ENCODE measurements around the gene AATK.

The AATK gene

DNA sequence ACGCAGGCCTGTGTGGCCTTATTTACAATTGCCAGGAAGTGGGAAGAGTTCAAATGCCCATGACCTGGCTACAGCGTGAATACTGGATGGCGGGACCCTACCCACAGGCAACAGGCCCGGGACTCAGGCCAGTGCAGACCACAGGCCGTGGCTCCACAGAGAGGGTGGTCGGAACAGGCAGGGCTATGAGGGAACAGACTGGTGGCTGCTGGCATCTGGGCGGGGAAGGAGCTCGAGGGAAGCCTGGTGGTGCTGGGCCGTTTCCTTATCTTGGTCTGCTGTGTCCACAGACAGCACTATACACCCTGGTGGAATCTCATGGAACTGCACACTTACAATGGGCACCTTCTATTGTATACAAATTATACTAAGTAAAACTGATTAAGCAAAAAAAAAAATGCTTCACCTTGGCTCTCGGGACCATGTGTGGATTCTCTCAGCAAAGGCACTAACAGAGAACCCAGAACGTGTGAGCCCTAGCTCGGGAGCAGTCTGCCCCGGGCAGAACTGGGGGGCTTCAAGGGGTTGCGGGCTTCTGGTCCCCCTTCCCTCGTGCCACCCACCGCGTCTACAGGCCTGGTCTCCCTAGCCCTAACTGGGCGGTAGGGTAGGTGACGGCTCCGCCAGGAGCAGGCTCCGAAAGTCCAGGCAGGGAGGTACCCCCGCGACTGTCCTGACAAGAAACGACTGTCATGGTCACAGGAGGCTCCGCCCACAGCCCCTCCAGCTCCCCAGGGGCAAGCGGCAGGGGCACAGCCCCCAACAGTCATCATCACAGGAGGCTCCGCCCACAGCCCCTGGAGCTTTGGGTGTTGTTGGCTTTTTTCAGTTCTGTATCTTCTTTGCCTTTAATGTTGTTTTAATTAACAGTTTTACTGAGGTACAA is 34.9 kb upstream of the AATK start:
- no peaks in the 10 kb centered on the region for H3K27me3 Mint-ChIP-seq
- ATAC-seq (replicated peaks; ENCODE audit: extremely low read depth, poor library complexity, severe bottlenecking) (no peak), DNase-seq (ENCODE audit: low spot score in 2 of 2) (no peak)
- peaks cover 1% of the 10 kb centered on the region for H3K36me3 Mint-ChIP-seq (ENCODE audit: insufficient read depth)
- H3K27ac Mint-ChIP-seq (ENCODE audit: low read depth), result no peak overlapping the region
- H3K4me1 Mint-ChIP-seq, result no peaks in the 10 kb centered on the region
- H3K4me3 Mint-ChIP-seq, result no peak overlapping the region
- H3K9me3 Mint-ChIP-seq, result no peaks in the 10 kb centered on the region

DNA sequence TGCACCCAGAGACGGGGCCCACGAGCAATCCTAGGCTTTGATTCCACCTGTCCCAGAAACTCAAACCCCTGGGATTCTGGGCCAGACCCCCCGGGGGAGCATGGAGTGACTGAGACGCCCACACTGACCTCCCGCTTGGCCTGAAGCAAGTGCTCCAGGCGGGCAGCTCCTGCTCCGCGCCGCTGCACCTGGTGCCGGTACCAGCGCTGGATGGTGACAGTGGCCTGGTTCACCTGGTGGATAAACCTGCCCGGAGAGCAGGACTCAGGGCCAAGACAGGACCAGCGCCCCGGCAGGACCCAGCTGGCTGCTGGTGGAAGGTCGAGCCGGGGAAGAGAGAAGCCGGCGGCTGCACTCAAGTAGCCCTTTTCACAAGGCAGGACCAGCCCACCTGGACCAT is 34.2 kb upstream of the AATK start:
- H3K4me3 Mint-ChIP-seq, result no peak overlapping the region
- DNase-seq (ENCODE audit: low spot score in 2 of 2), result no peak
- H3K9me3 Mint-ChIP-seq, result no peaks in the 10 kb centered on the region
- peaks cover 1% of the 10 kb centered on the region for H3K36me3 Mint-ChIP-seq (ENCODE audit: insufficient read depth)
- H3K4me1 Mint-ChIP-seq, result no peaks in the 10 kb centered on the region
- no peak overlapping the region for H3K27ac Mint-ChIP-seq (ENCODE audit: low read depth)
- H3K27me3 Mint-ChIP-seq, result no peaks in the 10 kb centered on the region
- no peak for ATAC-seq (replicated peaks; ENCODE audit: extremely low read depth, poor library complexity, severe bottlenecking)

DNA sequence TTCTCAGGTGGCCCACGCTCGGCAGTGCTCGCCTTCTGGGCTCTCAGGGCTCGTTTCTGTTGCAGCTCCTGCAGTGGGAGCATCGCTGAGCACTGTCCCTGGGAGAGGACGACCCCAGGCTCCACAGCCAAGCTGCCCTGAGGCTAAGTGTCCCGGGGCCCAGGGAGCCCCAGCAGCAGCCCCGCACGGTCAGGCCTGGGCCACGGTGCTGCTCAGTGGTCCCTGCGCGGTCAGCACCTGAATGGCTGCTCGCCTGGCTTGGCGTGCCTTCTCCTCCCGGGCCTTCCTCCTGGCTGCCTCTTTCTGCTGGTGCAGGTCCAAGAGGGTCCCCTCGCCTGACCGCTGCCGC is 33.4 kb upstream of the AATK start:
- ATAC-seq (replicated peaks; ENCODE audit: extremely low read depth, poor library complexity, severe bottlenecking) (no peak), DNase-seq (ENCODE audit: low spot score in 2 of 2) (no peak)
- no peak overlapping the region for H3K27ac Mint-ChIP-seq (ENCODE audit: low read depth)
- no peak overlapping the region for H3K4me3 Mint-ChIP-seq
- no peaks in the 10 kb centered on the region for H3K9me3 Mint-ChIP-seq
- H3K4me1 Mint-ChIP-seq, result no peaks in the 10 kb centered on the region
- H3K27me3 Mint-ChIP-seq, result no peaks in the 10 kb centered on the region
- H3K36me3 Mint-ChIP-seq (ENCODE audit: insufficient read depth), result peaks cover 1% of the 10 kb centered on the region

DNA sequence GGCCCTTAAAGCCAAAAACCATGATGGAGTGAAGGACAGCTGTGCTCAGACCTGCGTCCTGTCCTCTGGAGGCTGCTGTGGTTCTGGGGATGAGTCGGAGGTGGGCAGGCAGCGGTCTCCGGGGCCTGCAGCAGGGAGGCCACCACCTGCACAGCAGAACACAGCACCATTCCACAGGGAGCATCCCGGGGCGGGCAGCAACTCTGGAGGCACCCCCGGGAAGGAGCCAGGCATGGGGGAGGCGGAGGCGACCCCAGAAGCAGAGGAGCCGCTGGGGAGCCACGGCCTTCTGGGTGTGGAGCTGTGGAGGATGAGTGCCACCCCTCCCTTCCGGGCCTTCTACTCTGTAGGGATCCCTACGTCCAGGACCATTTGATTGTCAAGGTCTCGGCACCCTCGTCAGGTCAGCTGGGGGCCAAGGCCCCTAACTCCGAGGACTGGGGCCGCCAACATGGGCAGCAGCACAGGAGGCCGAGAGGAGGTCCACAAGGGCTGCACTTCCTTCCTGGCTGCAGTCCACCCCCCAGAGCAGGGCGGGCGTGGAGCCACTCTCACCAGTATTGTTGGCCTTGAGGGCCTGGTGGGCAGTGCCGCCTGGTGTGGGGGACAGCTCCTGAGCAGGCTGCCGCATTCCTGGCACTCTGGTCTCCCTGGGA is 32.9 kb upstream of the AATK start:
- ATAC-seq (replicated peaks; ENCODE audit: extremely low read depth, poor library complexity, severe bottlenecking) (no peak), DNase-seq (ENCODE audit: low spot score in 2 of 2) (no peak)
- Mint-ChIP-seq H3K36me3 (ENCODE audit: insufficient read depth) (peaks cover 1% of the 10 kb centered on the region), H3K27me3 (no peaks in the 10 kb centered on the region), H3K4me3 (no peak overlapping the region), H3K9me3 (no peaks in the 10 kb centered on the region), H3K4me1 (no peaks in the 10 kb centered on the region), H3K27ac (ENCODE audit: low read depth) (no peak overlapping the region)

DNA sequence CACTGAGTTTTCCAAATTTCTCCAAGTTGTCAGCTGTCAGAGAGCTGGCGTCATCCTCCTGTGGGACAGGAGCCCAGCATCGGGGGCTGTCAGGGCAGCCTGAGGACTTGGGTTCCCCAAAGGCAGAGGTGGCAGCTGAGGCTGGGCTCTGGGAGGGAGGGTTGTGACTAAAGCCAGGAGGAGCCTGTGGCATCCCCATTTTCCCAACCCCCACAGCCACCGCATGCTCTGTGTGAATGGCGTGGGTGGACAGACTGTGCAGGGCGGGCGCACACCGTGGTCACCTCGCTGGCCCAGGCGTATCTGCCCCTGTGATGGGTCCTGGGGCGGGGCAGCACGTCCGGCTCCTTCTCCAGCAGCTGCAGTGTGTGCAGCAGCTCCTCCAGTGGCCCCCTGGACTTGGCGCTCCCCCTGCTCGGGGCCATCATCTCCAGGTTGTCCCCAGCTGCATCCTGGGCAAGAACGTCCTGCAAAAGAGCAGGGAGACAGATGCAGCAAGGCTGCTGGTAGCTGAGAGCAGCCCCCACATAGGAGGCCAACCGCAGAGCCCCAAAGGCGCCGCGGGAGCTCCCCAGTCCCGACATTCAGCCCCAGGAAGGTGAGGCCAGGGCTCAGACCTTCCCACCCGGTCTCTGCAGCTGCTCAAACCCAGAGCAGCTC is 31.9 kb upstream of the AATK start:
- Mint-ChIP-seq H3K9me3 (no peaks in the 10 kb centered on the region), H3K27ac (ENCODE audit: low read depth) (no peak overlapping the region), H3K4me1 (no peaks in the 10 kb centered on the region), H3K27me3 (no peaks in the 10 kb centered on the region), H3K36me3 (ENCODE audit: insufficient read depth) (peaks cover 2% of the 10 kb centered on the region), H3K4me3 (no peak overlapping the region)
- DNase-seq (ENCODE audit: low spot score in 2 of 2) (no peak), ATAC-seq (replicated peaks; ENCODE audit: extremely low read depth, poor library complexity, severe bottlenecking) (no peak)

DNA sequence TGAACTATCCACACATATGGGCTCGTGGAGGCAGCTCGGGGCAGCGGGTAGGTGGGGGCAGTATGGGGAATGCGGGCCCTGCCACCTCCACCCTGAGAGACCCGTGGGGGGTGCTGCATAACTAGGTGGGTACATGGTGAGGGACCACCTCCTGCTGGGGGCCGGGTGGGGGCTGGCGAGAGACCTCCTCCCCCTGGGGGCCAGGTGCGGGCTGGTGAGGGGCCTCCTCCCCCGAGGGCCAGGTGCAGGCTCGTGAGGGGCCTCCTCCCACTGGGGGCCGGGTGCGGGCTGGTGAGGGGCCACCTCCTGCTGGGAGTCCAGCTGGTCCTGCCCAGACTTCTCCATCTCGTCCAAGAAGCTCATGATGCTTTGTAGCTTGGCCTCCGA is 31.4 kb upstream of the AATK start:
- Mint-ChIP-seq H3K36me3 (ENCODE audit: insufficient read depth) (peaks cover 2% of the 10 kb centered on the region), H3K27ac (ENCODE audit: low read depth) (no peak overlapping the region), H3K4me1 (no peaks in the 10 kb centered on the region), H3K9me3 (no peaks in the 10 kb centered on the region), H3K4me3 (no peak overlapping the region), H3K27me3 (no peaks in the 10 kb centered on the region)
- DNase-seq (ENCODE audit: low spot score in 2 of 2), result no peak
- ATAC-seq (replicated peaks; ENCODE audit: extremely low read depth, poor library complexity, severe bottlenecking), result no peak

DNA sequence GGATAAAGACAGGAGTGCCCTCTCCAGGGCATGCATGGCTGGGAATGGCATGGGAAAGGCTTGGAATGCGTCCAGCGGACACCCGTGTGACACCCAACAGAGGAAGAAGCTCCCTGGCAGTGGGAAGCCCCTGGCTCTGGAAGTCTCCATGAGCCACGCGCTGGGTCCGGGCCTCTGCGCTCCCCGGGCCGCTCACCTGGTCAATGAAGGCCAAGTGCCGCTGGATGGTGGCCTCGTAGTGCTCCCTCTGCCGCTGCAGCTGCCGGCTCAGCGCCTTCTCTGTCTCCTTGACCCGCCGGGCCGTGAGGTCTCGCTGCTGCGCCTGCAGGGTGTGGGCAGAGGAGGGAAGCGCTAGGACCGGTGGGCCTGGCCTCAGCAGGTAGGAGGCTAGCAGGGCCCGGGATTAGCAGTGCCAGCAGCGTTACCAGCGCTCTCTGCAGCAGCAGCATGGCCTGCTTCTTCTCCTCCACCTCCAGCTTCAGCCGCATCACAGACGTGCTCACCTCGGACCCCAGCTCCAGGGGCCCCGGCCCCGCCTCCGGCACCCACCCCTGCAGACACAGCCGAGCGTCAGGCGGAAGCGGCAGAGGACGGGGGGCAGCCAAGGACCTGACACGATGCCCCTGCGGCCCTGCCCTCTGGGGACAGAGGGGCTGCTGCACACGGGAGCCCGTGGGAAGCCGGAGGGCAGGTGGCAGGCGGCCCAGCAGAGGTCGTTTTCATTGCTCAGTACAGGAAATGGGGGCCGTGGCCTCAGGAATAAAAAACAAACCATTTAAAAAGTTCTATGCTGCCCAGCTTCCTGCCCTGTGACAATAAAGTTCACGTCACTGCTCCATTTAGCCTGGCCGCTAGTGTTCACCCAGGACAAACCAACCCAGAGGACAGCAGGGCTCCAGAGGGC is 30.7 kb upstream of the AATK start:
- DNase-seq (ENCODE audit: low spot score in 2 of 2) (no peak), ATAC-seq (replicated peaks; ENCODE audit: extremely low read depth, poor library complexity, severe bottlenecking) (no peak)
- Mint-ChIP-seq H3K9me3 (no peaks in the 10 kb centered on the region), H3K27ac (ENCODE audit: low read depth) (no peak overlapping the region), H3K27me3 (no peaks in the 10 kb centered on the region), H3K36me3 (ENCODE audit: insufficient read depth) (peaks cover 2% of the 10 kb centered on the region), H3K4me3 (no peak overlapping the region), H3K4me1 (no peaks in the 10 kb centered on the region)

DNA sequence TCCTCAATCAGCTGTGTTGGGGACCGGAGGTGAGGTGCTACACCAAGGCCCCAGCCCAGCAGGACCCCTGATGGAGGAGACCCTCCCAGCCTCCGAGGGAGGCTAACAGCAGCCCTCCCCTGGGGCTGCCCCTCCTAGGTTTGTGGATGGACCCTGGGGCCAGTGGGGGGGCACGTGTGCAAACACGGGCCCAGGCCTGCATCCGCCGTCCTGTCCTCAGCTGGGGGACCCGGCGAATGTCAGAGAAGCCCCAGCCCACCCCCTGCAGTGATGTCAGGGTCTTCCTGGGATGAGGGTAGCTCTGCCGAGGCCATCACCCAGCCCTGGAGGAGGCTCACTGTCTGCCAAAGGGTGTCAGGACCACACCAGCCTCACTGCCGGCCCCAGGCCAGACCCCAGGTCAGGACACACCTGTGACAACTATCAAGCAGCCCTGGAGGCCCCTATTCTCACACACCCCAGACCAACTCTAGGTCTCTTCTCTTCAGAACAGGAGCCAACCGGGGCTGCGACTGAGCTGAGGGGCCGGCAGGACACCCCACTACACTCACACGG is 30.0 kb upstream of the AATK start:
- peaks cover 1% of the 10 kb centered on the region for H3K36me3 Mint-ChIP-seq (ENCODE audit: insufficient read depth)
- H3K4me3 Mint-ChIP-seq, result no peak overlapping the region
- H3K27me3 Mint-ChIP-seq, result no peaks in the 10 kb centered on the region
- H3K27ac Mint-ChIP-seq (ENCODE audit: low read depth), result no peak overlapping the region
- H3K4me1 Mint-ChIP-seq, result no peaks in the 10 kb centered on the region
- no peak for DNase-seq (ENCODE audit: low spot score in 2 of 2)
- H3K9me3 Mint-ChIP-seq, result no peaks in the 10 kb centered on the region
- ATAC-seq (replicated peaks; ENCODE audit: extremely low read depth, poor library complexity, severe bottlenecking), result no peak

DNA sequence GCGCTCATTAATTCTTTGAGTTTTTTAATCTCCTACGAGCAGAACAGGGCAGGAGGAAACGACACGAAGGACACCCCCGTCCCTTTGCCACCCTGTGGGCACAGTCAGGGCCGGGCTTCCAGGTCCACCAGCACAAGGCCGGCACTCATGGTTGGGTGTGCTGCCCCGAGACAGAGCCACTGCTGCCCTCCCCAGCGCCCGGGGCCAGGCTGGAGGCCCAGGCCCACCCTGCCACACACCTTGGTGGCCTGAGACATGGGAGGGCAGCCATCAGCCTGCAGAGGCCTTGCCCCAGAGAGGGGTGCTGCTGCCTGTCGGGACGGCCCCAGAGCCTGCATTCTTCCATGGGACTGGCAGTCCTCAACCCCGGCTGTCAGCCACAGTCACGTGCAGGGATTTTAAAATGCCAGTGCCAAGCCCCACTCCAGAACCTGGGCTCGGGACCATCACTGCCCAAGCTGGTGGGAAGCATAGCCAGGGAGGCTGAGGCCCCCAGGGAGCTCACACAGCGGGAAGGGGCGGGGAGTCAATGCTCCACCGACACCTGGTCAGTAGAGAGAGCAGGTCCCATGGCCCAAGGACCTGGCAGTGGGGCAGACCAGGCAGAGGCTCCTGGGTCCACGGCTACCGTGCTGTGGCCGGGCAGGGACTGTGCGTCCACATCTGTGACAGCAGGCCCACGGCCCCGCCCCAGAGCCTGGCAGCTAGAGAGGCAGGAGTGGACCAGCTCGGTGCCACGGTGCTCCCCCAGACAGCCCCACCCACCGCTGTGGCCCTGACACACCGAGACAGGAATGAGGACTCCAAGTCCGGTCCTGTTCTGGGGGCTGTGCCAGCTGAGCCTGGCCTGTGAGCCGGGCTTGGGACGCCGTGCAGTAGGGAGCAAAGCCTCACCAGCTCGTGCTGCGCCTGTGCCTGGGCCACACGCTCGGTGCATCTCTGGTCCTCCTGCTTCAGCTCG is 29.2 kb upstream of the AATK start:
- peaks cover 1% of the 10 kb centered on the region for H3K36me3 Mint-ChIP-seq (ENCODE audit: insufficient read depth)
- no peaks in the 10 kb centered on the region for H3K9me3 Mint-ChIP-seq
- H3K4me3 Mint-ChIP-seq, result no peak overlapping the region
- no peaks in the 10 kb centered on the region for H3K4me1 Mint-ChIP-seq
- no peak overlapping the region for H3K27ac Mint-ChIP-seq (ENCODE audit: low read depth)
- ATAC-seq (replicated peaks; ENCODE audit: extremely low read depth, poor library complexity, severe bottlenecking) (no peak), DNase-seq (ENCODE audit: low spot score in 2 of 2) (no peak)
- H3K27me3 Mint-ChIP-seq, result no peaks in the 10 kb centered on the region

DNA sequence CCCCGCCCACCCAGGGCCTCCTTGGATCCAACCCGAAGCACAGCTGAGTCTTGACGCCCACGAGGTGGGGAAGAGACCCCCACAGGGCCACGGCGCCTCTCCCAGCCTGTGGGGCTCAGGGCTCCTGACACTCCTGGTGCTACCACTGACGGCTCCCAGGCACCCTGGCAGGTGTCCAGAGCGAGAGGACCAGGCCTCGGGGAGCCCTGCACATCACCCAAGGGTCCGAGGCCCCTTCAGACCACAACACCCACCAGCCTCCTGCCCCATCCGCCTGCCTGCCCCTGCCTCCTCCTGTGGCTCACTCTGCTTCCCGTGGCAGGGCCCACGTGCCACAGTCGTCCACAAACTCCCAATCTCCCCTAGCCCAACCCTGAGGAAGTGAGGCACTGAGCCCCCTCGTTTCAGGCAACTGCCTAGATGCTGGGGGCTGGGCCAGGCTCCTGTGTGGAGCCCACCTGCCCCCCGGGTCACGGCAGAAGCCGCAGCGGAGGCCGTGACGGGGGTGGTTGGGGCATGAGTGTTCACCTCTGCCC is 28.3 kb upstream of the AATK start:
- Mint-ChIP-seq H3K27me3 (no peaks in the 10 kb centered on the region), H3K36me3 (ENCODE audit: insufficient read depth) (peaks cover 2% of the 10 kb centered on the region), H3K4me3 (no peak overlapping the region), H3K27ac (ENCODE audit: low read depth) (no peak overlapping the region), H3K4me1 (no peaks in the 10 kb centered on the region), H3K9me3 (no peaks in the 10 kb centered on the region)
- ATAC-seq (replicated peaks; ENCODE audit: extremely low read depth, poor library complexity, severe bottlenecking) (no peak), DNase-seq (ENCODE audit: low spot score in 2 of 2) (no peak)

DNA sequence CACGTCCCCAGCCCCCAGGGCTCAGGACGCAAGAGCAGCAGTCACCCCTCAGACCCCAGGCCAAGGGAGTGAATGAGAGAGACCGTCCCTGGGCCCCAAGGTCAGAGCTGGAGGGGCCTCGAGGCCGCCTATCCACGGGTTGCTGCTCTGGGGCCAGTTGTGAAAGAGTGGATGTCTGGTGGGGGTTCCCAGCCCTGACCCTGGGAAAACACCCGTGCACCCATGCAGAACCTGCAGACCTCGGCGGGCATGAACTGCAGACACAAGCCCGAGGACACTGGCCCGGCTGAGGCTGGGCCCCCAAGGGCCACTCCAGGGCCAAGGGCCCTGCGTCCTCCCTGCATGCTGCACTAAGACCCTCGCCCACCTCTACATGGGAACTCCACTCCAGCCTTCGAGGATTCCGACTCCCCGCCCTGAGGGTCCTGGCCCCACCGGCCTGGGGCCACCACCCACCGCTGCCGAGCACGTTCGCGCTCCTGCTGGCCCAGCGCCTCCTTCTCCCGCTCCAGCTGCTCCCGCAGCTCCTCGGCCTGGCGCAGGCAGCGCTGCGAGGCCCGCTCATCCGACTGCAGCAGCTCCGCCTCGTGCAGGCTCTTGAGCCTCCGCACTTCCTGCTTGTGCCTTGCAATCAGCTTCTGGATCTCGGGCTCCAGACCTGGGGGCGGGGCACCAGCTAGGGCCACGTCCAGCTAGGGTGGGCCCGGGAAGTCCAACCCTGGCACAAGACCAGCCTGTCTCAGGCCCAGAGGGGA is 27.6 kb upstream of the AATK start:
- DNase-seq (ENCODE audit: low spot score in 2 of 2), result no peak
- no peaks in the 10 kb centered on the region for H3K4me1 Mint-ChIP-seq
- H3K27ac Mint-ChIP-seq (ENCODE audit: low read depth), result no peak overlapping the region
- H3K36me3 Mint-ChIP-seq (ENCODE audit: insufficient read depth), result peaks cover 4% of the 10 kb centered on the region
- H3K9me3 Mint-ChIP-seq, result no peaks in the 10 kb centered on the region
- H3K4me3 Mint-ChIP-seq, result no peak overlapping the region
- H3K27me3 Mint-ChIP-seq, result no peaks in the 10 kb centered on the region
- no peak for ATAC-seq (replicated peaks; ENCODE audit: extremely low read depth, poor library complexity, severe bottlenecking)
